ENCODE data around the gene DMPK. TPM values are rescaled to one million over a fixed set of nuclear protein-coding genes. Genes with fewer than 3 reads are reported as not detected.

Gene DMPK
- 21.7 and 39.0 TPM in 2 replicates for total RNA-seq

GRCh38 chr19:45782162-45782691, at the start of gene DMPK:
TSS of gene DMPK (minus strand) at chr19:45782490. CDS start at chr19:45782352, 138 bp downstream.

GRCh38 chr19:45814851-45815480, 32.7 kb upstream of the DMPK start, which contains the start of gene RSPH6A:
TSS of gene RSPH6A (minus strand) at chr19:45815308. CDS start at chr19:45815176, 132 bp downstream.

GRCh38 chr19:45792470-45793177, 10.3 kb upstream of the DMPK start, which contains the start of gene DMWD:
TSS of gene DMWD (minus strand) at chr19:45792845. CDS start at chr19:45792756, 89 bp downstream.

GRCh38 chr19:45768984-45769782, 13.1 kb downstream of the DMPK start, which contains the start of gene SIX5:
TSS of gene SIX5 (minus strand) at chr19:45769252. CDS start at chr19:45768844, 408 bp downstream.

GRCh38 chr19:45733160-45733810, 49.0 kb downstream of the DMPK start, which contains the start of gene MEIOSIN:
TSS of gene MEIOSIN (plus strand) at chr19:45733439. CDS start at chr19:45735377, 1,938 bp downstream.

GRCh38 chr19:45730368-45731288, 51.7 kb downstream of the DMPK start, which contains the start of gene FBXO46:
TSS of gene FBXO46 (minus strand) at chr19:45730896. CDS start at chr19:45713495, 17,401 bp downstream.

Other genes starting within 250 kb of the DMPK start
- gene OPA3, start 197.7 kb downstream of the DMPK start, total RNA-seq = 5.2 and 6.0 TPM in 2 replicates
- gene GPR4, start 180.3 kb downstream of the DMPK start, total RNA-seq = 0.11 and 0.12 TPM in 2 replicates
- gene EML2, start 143.1 kb downstream of the DMPK start, total RNA-seq = 48.3 and 65.2 TPM in 2 replicates
- under 0.01 TPM in 1 of 2 replicates, not detected in the other for gene GIPR, start 114.3 kb downstream of the DMPK start, total RNA-seq
- gene SNRPD2, start 90.5 kb downstream of the DMPK start, total RNA-seq = 360 and 424 TPM in 2 replicates
- 15.6 and 24.7 TPM in 2 replicates for gene QPCTL, start 89.8 kb downstream of the DMPK start, total RNA-seq
- 4.4 and 5.6 TPM in 2 replicates for gene FBXO46, start 51.6 kb downstream of the DMPK start, total RNA-seq
- not detected in 2 replicates for gene MEIOSIN, start 49.1 kb downstream of the DMPK start, total RNA-seq
- 7.0 and 13.6 TPM in 2 replicates for gene SIX5, start 13.2 kb downstream of the DMPK start, total RNA-seq
- 42.9 and 55.0 TPM in 2 replicates for gene DMWD, start 10.4 kb upstream of the DMPK start, total RNA-seq
- gene RSPH6A, start 32.8 kb upstream of the DMPK start, total RNA-seq = 0.11 and 0.12 TPM in 2 replicates
- 34.7 and 37.6 TPM in 2 replicates for gene SYMPK, start 80.7 kb upstream of the DMPK start, total RNA-seq
- not detected in 2 replicates for gene FOXA3, start 81.8 kb upstream of the DMPK start, total RNA-seq
- gene IRF2BP1, start 103.7 kb upstream of the DMPK start, total RNA-seq = 29.3 and 34.6 TPM in 2 replicates
- 0.77 and 1.2 TPM in 2 replicates for gene MYPOP, start 120.1 kb upstream of the DMPK start, total RNA-seq
- gene NANOS2, start 132.3 kb upstream of the DMPK start, total RNA-seq = not detected in 2 replicates
- under 0.01 TPM in 1 of 2 replicates, not detected in the other for gene NOVA2, start 191.4 kb upstream of the DMPK start, total RNA-seq
- gene CCDC61, start 213.0 kb upstream of the DMPK start, total RNA-seq = 10.5 and 11.6 TPM in 2 replicates
- gene PGLYRP1, start 240.6 kb upstream of the DMPK start, total RNA-seq = not detected in 2 replicates

Data from uterine smooth muscle cell (primary cell).